Activated T-helper 2 cell treated with anti-CD3 and anti-CD28 coated beads, Interferon-gamma antibody, Interleukin-2, Interleukin-4, amounts not matched to agents 10 μg/mL and 5 μg/mL and 100 μg/mL, durations not matched to agents 14 hours and 24 hours and 36 hours (primary cell): Measurements from ENCODE around the gene ADM5. TPM values are rescaled to one million over a fixed set of nuclear protein-coding genes. Genes with fewer than 3 reads are reported as not detected.
A peak's percentile ranks its signal among the peaks of the same experiment; 100 is the strongest.

Experiments used
- DNase-seq: peaks from one replicate; pipeline ENCODE4 v3.0.0; 2021; ENCODE audit warnings: low spot score
- H3K27ac Mint-ChIP-seq: one replicate; pipeline ENCODE4 v1.8.0; 2021; ENCODE audit warnings: mixed read lengths
- H3K27me3 Mint-ChIP-seq: one replicate; pipeline ENCODE4 v1.8.0; 2021; ENCODE audit warnings: low read depth, mixed read lengths
- H3K36me3 Mint-ChIP-seq: one replicate; pipeline ENCODE4 v1.8.0; 2021; ENCODE audit warnings: low read depth, mixed read lengths
- H3K4me1 Mint-ChIP-seq: one replicate; pipeline ENCODE4 v1.8.0; 2021; ENCODE audit warnings: low read depth, mixed read lengths
- H3K4me3 Mint-ChIP-seq: one replicate; pipeline ENCODE4 v1.8.0; 2021; ENCODE audit warnings: low read depth, mild to moderate bottlenecking, moderate library complexity, mixed read lengths
- H3K9me3 Mint-ChIP-seq: one replicate; pipeline ENCODE4 v1.8.0; 2021; ENCODE audit warnings: mixed read lengths
- intact Hi-C: fragments of 100-400 bp; cut with micrococcal nuclease; formaldehyde crosslinking; loops from one replicate; pipeline ENCODE4 v1.15.1; 2023
- total RNA-seq: library from RNA; stranded (reverse); gene quantifications from 2 replicates; pipeline ENCODE4 v1.2.3, GENCODE V29; 2022

The ADM5 gene
- total RNA-seq = 7.2 and 7.3 TPM in 2 replicates

GRCh38 chr19:49689133-49690078, at the start of gene ADM5:
TSS of gene ADM5 (plus strand) at chr19:49689594. CDS start at chr19:49689838, 244 bp downstream.
- no peak for DNase-seq
- H3K4me3 Mint-ChIP-seq = peak within 1 kb of the TSS; percentile 81

GRCh38 chr19:49640113-49640898, 49.1 kb upstream of the ADM5 start, which contains the start of gene RRAS:
TSS of gene RRAS (minus strand) at chr19:49640143. CDS start at chr19:49640098, 45 bp downstream.
- peak within 1 kb of the TSS; percentile 97 for H3K27ac Mint-ChIP-seq
- peaks cover 1% of the 10 kb centered on the region for H3K27me3 Mint-ChIP-seq
- peaks cover 12% of the 10 kb centered on the region for H3K36me3 Mint-ChIP-seq
- peak within 1 kb of the TSS; percentile 91 for H3K4me3 Mint-ChIP-seq
- no peaks in the 10 kb centered on the region for H3K9me3 Mint-ChIP-seq
- DNase-seq = peak; percentile 100
- peaks cover 47% of the 10 kb centered on the region for H3K4me1 Mint-ChIP-seq
- intact Hi-C loops = loop anchor here (1.0 to 2.0 kb wide), 4 partner anchors 47 to 288 kb away; partner anchors contain the start of genes ATF5 and NUP62

More at GRCh38 chr19:49689133-49690078, at the start of gene ADM5:
- intact Hi-C loops = no loop called here
- Mint-ChIP-seq H3K27ac (no peak within 1 kb of the TSS), H3K9me3 (no peaks in the 10 kb centered on the region), H3K27me3 (peaks cover 11% of the 10 kb centered on the region), H3K36me3 (peaks cover 44% of the 10 kb centered on the region), H3K4me1 (peaks cover 12% of the 10 kb centered on the region)

GRCh38 chr19:49641688-49642491, 47.5 kb upstream of the ADM5 start, which contains the start of gene SCAF1:
TSS of gene SCAF1 (plus strand) at chr19:49642209. CDS start at chr19:49645027, 2,818 bp downstream.
- intact Hi-C loops = loop anchor here (1.0 to 2.0 kb wide), 4 partner anchors 22 to 383 kb away; partner anchors contain the start of genes ATF5, NUP62 and VRK3
- no peaks in the 10 kb centered on the region for H3K9me3 Mint-ChIP-seq
- H3K4me1 Mint-ChIP-seq = peaks cover 47% of the 10 kb centered on the region
- H3K27ac Mint-ChIP-seq = peak within 1 kb of the TSS; percentile 97
- peak; percentile 100 for DNase-seq
- H3K4me3 Mint-ChIP-seq = peak within 1 kb of the TSS; percentile 91
- H3K36me3 Mint-ChIP-seq = peaks cover 28% of the 10 kb centered on the region
- H3K27me3 Mint-ChIP-seq = peaks cover 1% of the 10 kb centered on the region

GRCh38 chr19:49642492-49643035, 46.8 kb upstream of the ADM5 start:
- Mint-ChIP-seq H3K4me3 (peak overlapping the region; percentile 91), H3K9me3 (no peaks in the 10 kb centered on the region), H3K27me3 (peaks cover 1% of the 10 kb centered on the region), H3K36me3 (peaks cover 35% of the 10 kb centered on the region), H3K27ac (peak overlapping the region; percentile 92), H3K4me1 (peaks cover 47% of the 10 kb centered on the region)
- no peak for DNase-seq
- intact Hi-C loops = loop anchor here (1.0 kb wide), 1 partner anchor 22 kb away; no protein-coding TSS in a partner anchor

GRCh38 chr19:49643466-49643865, 45.9 kb upstream of the ADM5 start:
- Mint-ChIP-seq H3K27ac (peak overlapping the region; percentile 85), H3K27me3 (no peaks in the 10 kb centered on the region), H3K4me1 (peaks cover 42% of the 10 kb centered on the region), H3K36me3 (peaks cover 35% of the 10 kb centered on the region), H3K4me3 (peak overlapping the region; percentile 91), H3K9me3 (no peaks in the 10 kb centered on the region)
- intact Hi-C loops = no loop called here
- DNase-seq = no peak

GRCh38 chr19:49645592-49645991, 43.8 kb upstream of the ADM5 start:
- intact Hi-C loops = no loop called here
- H3K4me1 Mint-ChIP-seq = peaks cover 29% of the 10 kb centered on the region
- H3K27ac Mint-ChIP-seq = no peak overlapping the region
- H3K4me3 Mint-ChIP-seq = no peak overlapping the region
- H3K27me3 Mint-ChIP-seq = no peaks in the 10 kb centered on the region
- H3K36me3 Mint-ChIP-seq = peaks cover 44% of the 10 kb centered on the region
- no peaks in the 10 kb centered on the region for H3K9me3 Mint-ChIP-seq
- DNase-seq = no peak

GRCh38 chr19:49645995-49646394, 43.4 kb upstream of the ADM5 start:
- H3K9me3 Mint-ChIP-seq = no peaks in the 10 kb centered on the region
- no peak for DNase-seq
- intact Hi-C loops = no loop called here
- no peaks in the 10 kb centered on the region for H3K27me3 Mint-ChIP-seq
- no peak overlapping the region for H3K27ac Mint-ChIP-seq
- peaks cover 46% of the 10 kb centered on the region for H3K36me3 Mint-ChIP-seq
- no peak overlapping the region for H3K4me3 Mint-ChIP-seq
- H3K4me1 Mint-ChIP-seq = peaks cover 25% of the 10 kb centered on the region

- Mint-ChIP-seq H3K27ac (no peak overlapping the region), H3K27me3 (no peaks in the 10 kb centered on the region), H3K9me3 (no peaks in the 10 kb centered on the region), H3K4me1 (peaks cover 22% of the 10 kb centered on the region), H3K36me3 (peaks cover 47% of the 10 kb centered on the region), H3K4me3 (no peak overlapping the region)
- intact Hi-C loops = no loop called here
- no peak for DNase-seq
Measured at GRCh38 chr19:49646586-49646985, 42.8 kb upstream of the ADM5 start.

- no peaks in the 10 kb centered on the region for H3K4me1 Mint-ChIP-seq
- H3K4me3 Mint-ChIP-seq = no peak overlapping the region
- intact Hi-C loops = no loop called here
- no peaks in the 10 kb centered on the region for H3K9me3 Mint-ChIP-seq
- no peak for DNase-seq
- H3K27me3 Mint-ChIP-seq = no peaks in the 10 kb centered on the region
- H3K36me3 Mint-ChIP-seq = peaks cover 47% of the 10 kb centered on the region
- H3K27ac Mint-ChIP-seq = no peak overlapping the region
Measured at GRCh38 chr19:49651029-49651819, 38.2 kb upstream of the ADM5 start.

GRCh38 chr19:49651820-49652550, 37.4 kb upstream of the ADM5 start:
- Mint-ChIP-seq H3K9me3 (no peaks in the 10 kb centered on the region), H3K27me3 (no peaks in the 10 kb centered on the region), H3K4me1 (no peaks in the 10 kb centered on the region), H3K27ac (no peak overlapping the region), H3K36me3 (peaks cover 47% of the 10 kb centered on the region), H3K4me3 (no peak overlapping the region)
- intact Hi-C loops = no loop called here
- no peak for DNase-seq
